HG03103 (cell line): ENCODE measurements around the gene DTNB.

Experiments
- ATAC-seq: cut with Tn5 transposase; IDR thresholded peaks from one replicate; pipeline ENCODE4 v1.9.1; 2021; ENCODE audit warnings: low read depth; ENCODE audit not compliant: unreplicated experiment

DTNB gene

GRCh38 chr2:25473758-25474340 is 199.5 kb downstream of the DTNB start:
- no peak for ATAC-seq

DNA sequence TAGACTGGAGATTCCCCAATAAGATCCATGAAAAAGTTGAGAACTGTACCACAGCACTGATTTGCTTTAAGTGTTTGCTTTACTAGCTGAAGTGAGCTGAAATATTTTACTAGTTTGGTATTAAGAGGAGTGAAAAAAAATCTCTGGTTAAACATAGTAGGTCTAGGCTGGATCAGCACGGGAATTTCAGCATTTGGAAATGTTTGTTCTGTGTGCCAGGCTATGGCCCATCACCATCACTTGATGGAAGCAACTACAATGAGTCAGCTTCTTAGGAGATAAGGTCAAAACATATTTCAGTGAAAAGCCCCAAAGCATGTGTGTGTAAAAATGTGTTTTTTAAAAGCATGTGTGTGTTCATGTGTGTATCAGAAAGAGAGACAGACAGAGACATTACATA is 200.2 kb downstream of the DTNB start:
- ATAC-seq = no peak

GRCh38 chr2:25470806-25471205 is 202.6 kb downstream of the DTNB start:
- ATAC-seq = no peak

- no peak for ATAC-seq
Measured at GRCh38 chr2:25467743-25468142, 205.6 kb downstream of the DTNB start.

- ATAC-seq = no peak
Measured at GRCh38 chr2:25462021-25462420, 211.4 kb downstream of the DTNB start.

GRCh38 chr2:25460261-25460905 is 213.0 kb downstream of the DTNB start:
- no peak for ATAC-seq

DNA sequence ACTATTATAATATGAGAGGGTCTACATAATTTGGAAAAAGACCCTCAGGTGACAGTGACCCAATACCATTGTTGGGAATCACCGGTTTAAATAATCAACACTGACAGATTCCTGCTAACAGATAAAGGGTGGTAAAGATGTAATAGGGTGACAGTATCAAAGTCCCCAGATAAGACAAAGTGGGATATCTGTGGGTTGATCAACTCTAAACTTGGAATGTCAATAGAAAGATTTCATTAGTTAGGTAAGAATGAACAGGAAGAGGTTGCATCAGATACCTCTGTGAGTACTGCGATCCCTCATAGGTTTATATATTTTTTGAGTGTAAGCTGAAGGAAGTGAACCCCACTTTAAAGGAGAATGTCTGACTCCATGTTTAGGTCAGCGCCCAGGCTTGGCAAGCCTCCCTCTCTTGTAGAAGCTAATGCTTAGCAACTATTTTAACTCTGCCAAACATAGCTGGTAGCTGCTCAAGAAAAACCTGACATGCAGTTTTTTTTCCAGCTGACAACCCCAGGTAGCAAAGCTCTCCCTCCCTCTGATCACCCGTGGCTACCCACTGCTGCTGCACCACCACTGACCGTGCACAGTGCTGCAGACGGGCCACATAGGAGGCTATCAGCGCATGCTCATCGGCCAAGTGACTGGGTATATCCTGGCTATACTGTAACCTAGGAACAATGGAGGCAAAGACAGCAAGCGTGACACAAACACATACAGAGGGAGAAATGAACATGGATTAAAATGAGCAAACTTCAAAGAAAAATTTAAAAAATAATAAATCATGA is 218.4 kb downstream of the DTNB start:
- ATAC-seq = no peak

GRCh38 chr2:25453199-25453905 is 220.0 kb downstream of the DTNB start:
- ATAC-seq = peak; percentile 58

- no peak for ATAC-seq
Measured at GRCh38 chr2:25448808-25449207, 224.6 kb downstream of the DTNB start.

DNA sequence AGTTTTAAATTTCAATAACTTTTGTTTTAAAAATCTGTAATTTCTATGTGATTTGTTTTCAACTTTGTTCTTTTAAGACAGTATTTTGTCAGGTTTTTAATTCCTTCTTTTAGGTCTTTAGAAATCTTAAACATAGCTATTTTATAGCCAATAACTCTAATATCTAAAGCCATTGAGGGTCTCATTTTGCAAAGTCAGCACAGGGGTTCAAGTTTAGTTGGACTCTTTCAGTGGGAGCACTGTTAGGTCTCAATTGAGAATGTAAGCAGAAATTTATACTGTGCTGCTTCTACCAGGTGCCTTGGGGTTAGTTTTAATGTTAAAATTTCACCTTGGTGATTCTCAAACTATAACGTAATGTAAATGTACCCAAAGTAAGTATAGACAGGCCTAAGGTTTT is 226.4 kb downstream of the DTNB start:
- ATAC-seq = no peak

GRCh38 chr2:25446122-25446521 is 227.3 kb downstream of the DTNB start:
- ATAC-seq = no peak

DNA sequence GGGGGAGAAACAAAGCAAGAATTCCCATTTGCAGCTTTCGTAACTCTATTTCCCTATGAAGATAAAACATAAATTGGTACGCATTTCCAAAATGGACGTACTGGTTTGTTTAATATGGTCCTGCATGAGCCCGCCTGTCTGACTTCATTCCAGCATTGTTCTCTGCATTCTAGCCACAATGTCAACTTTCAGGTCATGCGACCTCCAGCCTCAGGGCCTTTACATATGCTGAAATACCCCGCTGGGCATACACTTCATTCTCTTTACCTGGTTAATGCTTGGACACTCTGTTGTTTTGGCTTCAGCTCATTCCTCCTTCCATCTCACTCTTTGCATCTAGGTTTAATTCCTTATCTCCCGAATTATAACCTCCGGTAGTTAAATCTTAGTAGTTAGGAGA is 227.9 kb downstream of the DTNB start:
- ATAC-seq = no peak

GRCh38 chr2:25444608-25445270 is 228.6 kb downstream of the DTNB start:
- ATAC-seq = no peak

- no peak for ATAC-seq
Measured at GRCh38 chr2:25443766-25444165, 229.6 kb downstream of the DTNB start.

- ATAC-seq = no peak
Measured at GRCh38 chr2:25441353-25441752, 232.0 kb downstream of the DTNB start.

DNA sequence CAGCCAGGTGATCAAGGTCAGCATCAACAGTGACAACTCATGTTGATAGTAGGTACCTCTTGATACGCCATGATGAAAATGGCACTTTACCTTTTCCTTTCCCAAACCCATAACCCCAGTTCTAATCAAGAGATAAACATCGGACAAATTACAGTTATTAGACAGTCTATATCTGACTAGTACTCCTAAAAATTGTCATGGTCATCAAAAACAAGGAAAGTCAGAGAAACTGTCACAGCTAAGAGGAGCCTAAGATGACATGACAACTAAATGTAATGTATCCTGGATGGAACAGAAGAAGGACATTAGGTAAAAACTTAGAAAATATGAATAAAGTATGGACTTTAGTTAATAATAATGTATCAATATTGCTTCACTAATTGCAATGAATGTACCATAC is 234.6 kb downstream of the DTNB start:
- ATAC-seq = no peak

DNA sequence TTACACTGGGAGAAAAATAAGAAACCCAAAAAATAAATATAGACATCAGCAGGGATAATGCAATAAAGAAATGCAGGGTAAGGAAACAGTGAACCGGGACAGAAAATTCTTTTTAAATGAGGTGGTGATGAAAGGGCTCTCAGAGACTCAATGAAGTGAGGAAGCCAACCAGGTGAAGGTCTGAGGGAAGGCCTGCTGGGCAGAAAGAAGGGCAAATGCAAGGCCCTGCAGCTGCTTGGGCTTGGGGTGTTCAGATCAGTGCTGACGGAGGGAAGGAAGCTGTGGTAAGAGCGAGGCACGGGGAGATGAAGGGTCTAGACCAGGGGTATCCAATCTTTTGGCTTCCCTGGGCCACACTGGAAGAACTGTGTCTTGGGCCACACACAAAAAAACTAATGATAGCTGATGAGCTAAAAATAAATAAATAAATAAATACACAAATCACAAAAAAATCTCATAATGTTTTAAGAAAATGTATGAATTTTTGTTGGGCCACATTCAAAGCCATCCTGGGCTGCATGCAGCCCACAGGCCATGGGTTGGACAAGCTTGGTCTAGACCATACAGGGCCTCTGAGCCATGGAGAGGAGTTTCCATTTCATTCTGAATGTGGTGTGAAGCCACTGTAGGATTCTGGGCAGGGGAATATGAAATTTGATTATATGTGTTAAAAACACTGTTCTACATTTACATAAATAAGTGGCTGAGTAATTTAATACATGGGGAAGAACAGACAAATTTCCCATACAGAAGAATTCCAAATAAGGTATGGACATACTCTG is 235.3 kb downstream of the DTNB start:
- no peak for ATAC-seq

- no peak for ATAC-seq
Measured at GRCh38 chr2:25435421-25435820, 238.0 kb downstream of the DTNB start.

GRCh38 chr2:25431604-25432003 is 241.8 kb downstream of the DTNB start:
- no peak for ATAC-seq

DNA sequence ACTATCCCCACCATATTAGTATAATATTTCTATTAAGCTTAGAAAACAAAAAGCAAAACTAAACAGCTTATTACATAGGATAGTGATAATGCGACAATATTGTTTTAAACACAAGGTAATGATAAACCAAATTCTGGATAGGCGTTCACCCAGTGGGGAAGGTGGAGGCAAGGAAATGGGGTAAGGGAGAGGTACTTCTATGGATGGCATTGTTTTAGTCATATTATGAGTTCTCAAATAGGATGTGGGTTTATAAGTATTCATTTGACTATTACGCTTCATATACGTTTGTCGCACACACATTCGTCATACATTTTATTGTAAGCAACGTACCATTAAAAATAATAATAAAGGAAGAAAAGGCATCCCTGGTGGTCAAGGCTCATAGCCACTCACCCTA is 242.8 kb downstream of the DTNB start:
- ATAC-seq = no peak
